K562 (cell line): Measurements from ENCODE around the gene OR1I1. TPM values are rescaled to one million over a fixed set of nuclear protein-coding genes. Genes with fewer than 3 reads are reported as not detected.

Source experiments
- ATAC-seq: fragments of 200-7000 bp; cut with Tn5 transposase; 3 replicates; pipeline ENCODE4 v1.9.1; 2020; ENCODE audit warnings: moderate library complexity
- BruUV-seq: library from RNA; stranded (reverse); fragments of 400-500 nt; replicated peaks from 2 replicates; lab custom pipeline; 2021; lab: Mats Ljungman, UMichigan
- CTCF ChIA-PET: fragments of 300-600 bp; formaldehyde crosslinking; extraction: SDS; loops from one replicate; lab custom pipeline; 2021; ENCODE audit warnings: low intra/inter-chr PET ratio; lab: Yijun Ruan, JAX
- POLR2A ChIA-PET: fragments of 300-600, 350-650 bp; sonication (Branson Sonifier 250); formaldehyde crosslinking; extraction: SDS; loops from one replicate; lab custom pipeline; 2021; ENCODE audit warnings: antibody characterized with exemption, inconsistent platforms; lab: Yijun Ruan, JAX
- DNase-seq, 4 experiments: peaks; one replicate each; pipeline versions ENCODE4 v3.0.0 to v3.0.0-alpha.2; 2011 to 2018; ENCODE audit warnings: low spot score in 3 of 4, mixed read lengths in 3 of 4; ENCODE audit errors: extremely low read depth in 1 of 4
- FAIRE-seq: peaks from 2 replicates; lab custom pipeline; 2011; peaks lifted over from hg19 to GRCh38; lab: Jason Lieb, UNC
- H2AFZ ChIP-seq: 2 replicates; pipeline ENCODE4 v1.6.0; 2011; ENCODE audit warnings: low read depth, low read length, control low read depth, inconsistent platforms
- H3K27ac ChIP-seq: fragments of 200-600 bp; 3 replicates; pipeline ENCODE4 v1.8.0; 2011; ENCODE audit warnings: low read depth, mild to moderate bottlenecking, control low read depth, inconsistent platforms, low read length, moderate library complexity, mixed read lengths; ENCODE audit errors: extremely low read depth
- H3K27me3 ChIP-seq, 2 experiments: fragments of 300-600 bp in 1 of 2; 2 replicates in 1 of 2; 3 replicates in 1 of 2; pipeline versions ENCODE4 v1.6.0 to v1.8.0; 2011; ENCODE audit warnings: inconsistent platforms in 2 of 2, low read length in 2 of 2, mild to moderate bottlenecking in 1 of 2, mixed read lengths in 1 of 2, moderate library complexity in 1 of 2; ENCODE audit not compliant: control insufficient read depth in 2 of 2, insufficient read depth in 2 of 2
- H3K36me3 ChIP-seq: fragments of 300-600 bp; 3 replicates; pipeline ENCODE4 v1.8.0; 2011; ENCODE audit warnings: mild to moderate bottlenecking, low read length, inconsistent platforms; ENCODE audit not compliant: control insufficient read depth, insufficient read depth
- H3K4me1 ChIP-seq, 2 experiments: fragments of 200-600 bp in 1 of 2; replicated peaks in 1 of 2; 2 replicates in 1 of 2; 3 replicates in 1 of 2; pipeline versions ENCODE4 v1.5.1 to v1.8.0; 2011; ENCODE audit warnings: inconsistent platforms in 2 of 2, low read length in 2 of 2, mild to moderate bottlenecking in 1 of 2, mixed read lengths in 1 of 2, moderate library complexity in 1 of 2; ENCODE audit not compliant: control insufficient read depth in 2 of 2, insufficient read depth in 2 of 2
- H3K4me2 ChIP-seq: 2 replicates; pipeline ENCODE4 v1.6.1; 2011; ENCODE audit warnings: low read length, control low read depth, inconsistent platforms, mixed read lengths; ENCODE audit not compliant: insufficient read depth
- H3K4me3 ChIP-seq: fragments of 200-600 bp; sonication (generic), shearing (Covaris generic); 2 replicates; pipeline ENCODE4 v1.5.1; 2016; ENCODE audit warnings: control low read depth, inconsistent platforms
- H3K79me2 ChIP-seq: fragments of 200-600 bp; 3 replicates; pipeline ENCODE4 v1.8.0; 2011; ENCODE audit warnings: low read length, inconsistent platforms; ENCODE audit not compliant: control insufficient read depth, insufficient read depth
- H3K9ac ChIP-seq, 2 experiments: 2 replicates each; pipeline versions ENCODE4 v1.6.0 to v1.6.1; 2011; ENCODE audit warnings: low read depth in 2 of 2, low read length in 2 of 2, control low read depth in 1 of 2, inconsistent platforms in 1 of 2, mild to moderate bottlenecking in 1 of 2, mixed read lengths in 1 of 2; ENCODE audit not compliant: insufficient read depth in 1 of 2
- H3K9me1 ChIP-seq: one replicate; pipeline ENCODE4 v1.6.0; 2011; ENCODE audit warnings: inconsistent platforms, mild to moderate bottlenecking, low read length, moderate library complexity; ENCODE audit not compliant: control insufficient read depth, insufficient read depth
- H3K9me3 ChIP-seq: replicated peaks from 2 replicates; pipeline ENCODE4 v1.5.1; 2011; ENCODE audit warnings: low read depth, low read length, inconsistent platforms; ENCODE audit not compliant: control insufficient read depth, insufficient read depth
- H4K20me1 ChIP-seq: replicated peaks from 2 replicates; pipeline ENCODE4 v1.6.1; 2011; ENCODE audit warnings: low read length, inconsistent platforms, mixed read lengths; ENCODE audit not compliant: control insufficient read depth, insufficient read depth
- CAMTA2 ChIP-seq: fragments of 250-450 bp; sonication (Bioruptor Pico); conservative IDR thresholded peaks from 2 replicates; pipeline ENCODE4 v1.5.1; 2022
- EZH2 ChIP-seq: IDR thresholded peaks from 2 replicates; pipeline ENCODE4 v1.6.1; 2012; ENCODE audit warnings: low read depth, mild to moderate bottlenecking, inconsistent platforms, low read length, borderline replicate concordance
- HBP1 ChIP-seq: fragments of 450-650 bp; formaldehyde crosslinking; IDR thresholded peaks from 2 replicates; pipeline ENCODE4 v1.4.0; 2022; ENCODE audit warnings: missing genetic modification characterization
- LCOR ChIP-seq: sonication (generic); formaldehyde crosslinking; IDR thresholded peaks from 2 replicates; pipeline ENCODE4 v1.8.0; 2022; ENCODE audit warnings: mild to moderate bottlenecking, missing genetic modification reagents
- MEF2A ChIP-seq: IDR thresholded peaks from 2 replicates; pipeline ENCODE4 v1.6.1; 2011; ENCODE audit warnings: low read depth, mild to moderate bottlenecking, low read length, moderate library complexity; ENCODE audit not compliant: control insufficient read depth
- NFIC ChIP-seq: fragments of 450-650 bp; IDR thresholded peaks from 2 replicates; pipeline ENCODE4 v1.6.1; 2017; ENCODE audit warnings: mild to moderate bottlenecking, inconsistent platforms
- PPARD ChIP-seq: fragments of 250-450 bp; sonication (Bioruptor Pico); IDR thresholded peaks from 2 replicates; pipeline ENCODE4 v1.8.0; 2022; ENCODE audit warnings: inconsistent platforms, mild to moderate bottlenecking, moderate library complexity
- RBFOX2 ChIP-seq: fragments of 200-400 bp; formaldehyde crosslinking; IDR thresholded peaks from 2 replicates; pipeline ENCODE4 v1.6.1; 2017; ENCODE audit warnings: low read depth, mild to moderate bottlenecking, low read length, moderate library complexity
- ZBTB49 ChIP-seq: sonication (generic); formaldehyde crosslinking; IDR thresholded peaks from 2 replicates; pipeline ENCODE4 v1.8.0; 2022; ENCODE audit warnings: missing genetic modification reagents, mild to moderate bottlenecking, borderline replicate concordance
- ZC3H4 ChIP-seq: sonication (generic); formaldehyde crosslinking; IDR thresholded peaks from 2 replicates; pipeline ENCODE4 v1.9.0; 2021; ENCODE audit warnings: missing genetic modification reagents, borderline replicate concordance
- ZEB2 ChIP-seq: fragments of 450-650 bp; IDR thresholded peaks from 2 replicates; pipeline ENCODE4 v1.6.1; 2016
- ZNF436 ChIP-seq: fragments of 250-450, 450-650 bp; sonication (Bioruptor Pico); formaldehyde crosslinking; IDR thresholded peaks from 2 replicates; pipeline ENCODE4 v1.7.0; 2020; ENCODE audit warnings: mild to moderate bottlenecking
- WGBS: fragments of 100-300 bp; shearing (Covaris generic); methylation state at CpG from one replicate; pipeline ENCODE4 v1.1.6; 2016; ENCODE audit warnings: low coverage, mixed read lengths; ENCODE audit not compliant: insufficient coverage; ENCODE audit errors: missing lambda C conversion rate; 5-methylcytosine and 5-hydroxymethylcytosine counted together
- in situ Hi-C: fragments of 300-500 bp; cut with MboI; formaldehyde crosslinking; loops from 4 replicates; pipeline ENCODE4 v1.15.0; 2018; ENCODE audit warnings: inconsistent platforms, mixed read lengths
- intact Hi-C: fragments of 100-400 bp; cut with micrococcal nuclease; formaldehyde crosslinking; loops from 2 replicates; pipeline ENCODE4 v1.14.2; 2022
- polyA plus RNA-seq, 8 experiments: library from polyadenylated mRNA; depleted of rRNA in 4 of 8; stranded (reverse) in 5 of 8; unstranded in 3 of 8; fragments of >200 nt; fragmentation: Nextera tagmentation in 2 of 8; fragmentation: Illumina TruSeq in 1 of 8; extraction: Ambion mirVana in 2 of 8; extraction: Trizol in 1 of 8; gene quantifications; 2 replicates each; pipeline versions ENCODE4 v1.2.1 to v1.2.3, GENCODE V29; 2011 to 2014; ENCODE audit warnings: inconsistent platforms in 1 of 8, missing spikeins in 1 of 8
- total RNA-seq, 7 experiments: library from RNA; depleted of rRNA in 6 of 7; stranded (reverse); fragments of >200 nt in 6 of 7; fragmentation: Illumina TruSeq in 2 of 7; extraction: Trizol in 2 of 7; gene quantifications; 2 replicates each; pipeline versions ENCODE4 v1.2.1 to v1.2.3, GENCODE V29; 2011 to 2021; ENCODE audit warnings: low replicate concordance in 1 of 7
- TF ChIP-seq, protein P1 (sequence below): sonication (generic); formaldehyde crosslinking; IDR thresholded peaks from 2 replicates; pipeline ENCODE4 v1.8.0; 2022; ENCODE audit warnings: missing genetic modification reagents, mild to moderate bottlenecking, borderline replicate concordance
- TF ChIP-seq, protein P2 (sequence below): sonication (generic); formaldehyde crosslinking; IDR thresholded peaks from 2 replicates; pipeline ENCODE4 v1.8.0; 2022; ENCODE audit warnings: mild to moderate bottlenecking, missing genetic modification reagents
- TF ChIP-seq, protein P3 (sequence below): fragments of 250-450 bp; sonication (Bioruptor Pico); IDR thresholded peaks from 2 replicates; pipeline ENCODE4 v1.5.0; 2021
- TF ChIP-seq, protein P4 (sequence below): sonication (generic); formaldehyde crosslinking; IDR thresholded peaks from 2 replicates; pipeline ENCODE4 v1.8.1; 2023; ENCODE audit warnings: mild to moderate bottlenecking, missing genetic modification reagents, moderate library complexity

OR1I1 gene
- total and polyA plus RNA-seq, 9 of the 15 experiments (the other 6 are each of a cell fraction or from before 2014, with no cell fraction given): not detected

GRCh38 chr19:15118248-15118647 lies 36.2 kb downstream of the OR1I1 start:
- intact Hi-C loops: no loop called here
- peaks cover 41% of the 10 kb centered on the region; the same call in 2 of the 3 replicates for H3K36me3 ChIP-seq
- H3K9ac ChIP-seq: no peak overlapping the region
- DNase-seq (no peak), ATAC-seq (no peak), FAIRE-seq (no peak)
- H3K9me1 ChIP-seq: no peaks in the 10 kb centered on the region
- H3K79me2 ChIP-seq: no peaks in the 10 kb centered on the region
- H3K27me3 ChIP-seq: no peaks in the 10 kb centered on the region
- no peaks in the 10 kb centered on the region for H4K20me1 ChIP-seq
- no peak overlapping the region for H3K4me3 ChIP-seq
- in situ Hi-C loops: no loop called here
- 50% methylated on average over 1 of the region's 2 CpGs for WGBS
- no peak overlapping the region for H2AFZ ChIP-seq
- ChIA-PET CTCF (no interaction called here), POLR2A (interaction anchor here (0.6 kb wide), 1 partner anchor 396 kb away, joined by 3 read pairs; no protein-coding TSS in a partner anchor)
- no peaks in the 10 kb centered on the region; the same call in 1 of the 2 replicates for H3K9me3 ChIP-seq
- H3K4me2 ChIP-seq: no peak overlapping the region
- H3K27ac ChIP-seq: no peak overlapping the region
- BruUV-seq: no TSS peak
- peaks cover 0 to 12% of the 10 kb centered on the region in 2 experiments; a peak in 2 of 5 replicates for H3K4me1 ChIP-seq
- TF ChIP-seq EZH2: no peak
- no peak for TF ChIP-seq MEF2A
- no peak for TF ChIP-seq ZNF436
- TF ChIP-seq ZC3H4 (CRISPR knock-in tag): no peak
- no peak for TF ChIP-seq HBP1
- TF ChIP-seq PPARD (CRISPR knock-in tag): no peak
- TF ChIP-seq RBFOX2: no peak
- TF ChIP-seq, protein P1, sequence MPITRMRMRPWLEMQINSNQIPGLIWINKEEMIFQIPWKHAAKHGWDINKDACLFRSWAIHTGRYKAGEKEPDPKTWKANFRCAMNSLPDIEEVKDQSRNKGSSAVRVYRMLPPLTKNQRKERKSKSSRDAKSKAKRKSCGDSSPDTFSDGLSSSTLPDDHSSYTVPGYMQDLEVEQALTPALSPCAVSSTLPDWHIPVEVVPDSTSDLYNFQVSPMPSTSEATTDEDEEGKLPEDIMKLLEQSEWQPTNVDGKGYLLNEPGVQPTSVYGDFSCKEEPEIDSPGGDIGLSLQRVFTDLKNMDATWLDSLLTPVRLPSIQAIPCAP: no peak
- TF ChIP-seq ZEB2: no peak
- no peak for TF ChIP-seq ZBTB49
- TF ChIP-seq NFIC: no peak
- TF ChIP-seq, protein P2, sequence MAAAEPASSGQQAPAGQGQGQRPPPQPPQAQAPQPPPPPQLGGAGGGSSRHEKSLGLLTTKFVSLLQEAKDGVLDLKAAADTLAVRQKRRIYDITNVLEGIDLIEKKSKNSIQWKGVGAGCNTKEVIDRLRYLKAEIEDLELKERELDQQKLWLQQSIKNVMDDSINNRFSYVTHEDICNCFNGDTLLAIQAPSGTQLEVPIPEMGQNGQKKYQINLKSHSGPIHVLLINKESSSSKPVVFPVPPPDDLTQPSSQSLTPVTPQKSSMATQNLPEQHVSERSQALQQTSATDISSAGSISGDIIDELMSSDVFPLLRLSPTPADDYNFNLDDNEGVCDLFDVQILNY (CRISPR knock-in tag): no peak
- no peak for TF ChIP-seq CAMTA2 (CRISPR knock-in tag)
- TF ChIP-seq, protein P3, sequence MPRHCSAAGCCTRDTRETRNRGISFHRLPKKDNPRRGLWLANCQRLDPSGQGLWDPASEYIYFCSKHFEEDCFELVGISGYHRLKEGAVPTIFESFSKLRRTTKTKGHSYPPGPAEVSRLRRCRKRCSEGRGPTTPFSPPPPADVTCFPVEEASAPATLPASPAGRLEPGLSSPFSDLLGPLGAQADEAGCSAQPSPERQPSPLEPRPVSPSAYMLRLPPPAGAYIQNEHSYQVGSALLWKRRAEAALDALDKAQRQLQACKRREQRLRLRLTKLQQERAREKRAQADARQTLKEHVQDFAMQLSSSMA (CRISPR knock-in tag): no peak
- TF ChIP-seq, protein P4, sequence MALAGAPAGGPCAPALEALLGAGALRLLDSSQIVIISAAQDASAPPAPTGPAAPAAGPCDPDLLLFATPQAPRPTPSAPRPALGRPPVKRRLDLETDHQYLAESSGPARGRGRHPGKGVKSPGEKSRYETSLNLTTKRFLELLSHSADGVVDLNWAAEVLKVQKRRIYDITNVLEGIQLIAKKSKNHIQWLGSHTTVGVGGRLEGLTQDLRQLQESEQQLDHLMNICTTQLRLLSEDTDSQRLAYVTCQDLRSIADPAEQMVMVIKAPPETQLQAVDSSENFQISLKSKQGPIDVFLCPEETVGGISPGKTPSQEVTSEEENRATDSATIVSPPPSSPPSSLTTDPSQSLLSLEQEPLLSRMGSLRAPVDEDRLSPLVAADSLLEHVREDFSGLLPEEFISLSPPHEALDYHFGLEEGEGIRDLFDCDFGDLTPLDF (CRISPR knock-in tag): no peak
- TF ChIP-seq LCOR (CRISPR knock-in tag): no peak
